Uterus (tissue), 2 donors: ENCODE data around the gene BBLN.

Experiments
- POLR2A ChIP-seq, 2 donors: fragments of 450-650 bp; IDR thresholded peaks; one replicate each; pipeline ENCODE4 v1.6.1; 2016; ENCODE audit warnings: antibody characterized with exemption in 2 of 2, mild to moderate bottlenecking in 1 of 2, moderate library complexity in 1 of 2
- TF ChIP-seq, protein P1 (sequence below), 4 experiments: fragments of 200-600 bp in 2 of 4; fragments of 450-650 bp in 2 of 4; sonication (generic) in 2 of 4; IDR thresholded peaks; one replicate each; pipeline ENCODE4 v1.5.1; 2016 to 2019; ENCODE audit warnings: antibody characterized with exemption in 4 of 4, mild to moderate bottlenecking in 2 of 4, moderate library complexity in 1 of 4

DNA sequence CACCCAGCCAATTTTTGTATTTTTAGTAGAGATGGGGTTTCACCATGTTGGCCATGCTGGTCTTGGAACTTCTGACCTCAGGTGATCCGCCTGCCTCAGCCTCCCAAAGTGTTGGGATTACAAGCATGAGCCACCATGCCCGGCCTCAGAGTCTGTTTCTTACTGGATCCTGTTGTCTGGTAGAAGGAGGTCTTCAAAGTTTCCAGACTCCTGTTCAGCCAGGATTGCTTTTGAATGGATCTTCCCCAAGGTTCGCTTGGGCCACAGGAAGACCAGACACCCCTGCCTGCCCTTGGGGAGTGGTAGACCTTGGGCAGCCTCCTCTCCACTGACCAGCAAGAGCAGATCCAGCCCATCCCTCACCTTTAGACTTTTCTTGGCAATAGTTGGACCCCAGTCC, 18.5 kb upstream of the BBLN start:
- TF ChIP-seq, protein P1, sequence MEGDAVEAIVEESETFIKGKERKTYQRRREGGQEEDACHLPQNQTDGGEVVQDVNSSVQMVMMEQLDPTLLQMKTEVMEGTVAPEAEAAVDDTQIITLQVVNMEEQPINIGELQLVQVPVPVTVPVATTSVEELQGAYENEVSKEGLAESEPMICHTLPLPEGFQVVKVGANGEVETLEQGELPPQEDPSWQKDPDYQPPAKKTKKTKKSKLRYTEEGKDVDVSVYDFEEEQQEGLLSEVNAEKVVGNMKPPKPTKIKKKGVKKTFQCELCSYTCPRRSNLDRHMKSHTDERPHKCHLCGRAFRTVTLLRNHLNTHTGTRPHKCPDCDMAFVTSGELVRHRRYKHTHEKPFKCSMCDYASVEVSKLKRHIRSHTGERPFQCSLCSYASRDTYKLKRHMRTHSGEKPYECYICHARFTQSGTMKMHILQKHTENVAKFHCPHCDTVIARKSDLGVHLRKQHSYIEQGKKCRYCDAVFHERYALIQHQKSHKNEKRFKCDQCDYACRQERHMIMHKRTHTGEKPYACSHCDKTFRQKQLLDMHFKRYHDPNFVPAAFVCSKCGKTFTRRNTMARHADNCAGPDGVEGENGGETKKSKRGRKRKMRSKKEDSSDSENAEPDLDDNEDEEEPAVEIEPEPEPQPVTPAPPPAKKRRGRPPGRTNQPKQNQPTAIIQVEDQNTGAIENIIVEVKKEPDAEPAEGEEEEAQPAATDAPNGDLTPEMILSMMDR (IDR thresholded peaks at IDR 0.05), result no peak
- TF ChIP-seq POLR2A (IDR thresholded peaks at IDR 0.05), result no peak
